Cerebellar cortex (tissue), 1 donor: ENCODE data around the gene PRDX5.

Experiments
- DNase-seq: peaks from one replicate; pipeline ENCODE4 v3.0.0-alpha.2; 2015; ENCODE audit warnings: low spot score

Gene PRDX5

DNA sequence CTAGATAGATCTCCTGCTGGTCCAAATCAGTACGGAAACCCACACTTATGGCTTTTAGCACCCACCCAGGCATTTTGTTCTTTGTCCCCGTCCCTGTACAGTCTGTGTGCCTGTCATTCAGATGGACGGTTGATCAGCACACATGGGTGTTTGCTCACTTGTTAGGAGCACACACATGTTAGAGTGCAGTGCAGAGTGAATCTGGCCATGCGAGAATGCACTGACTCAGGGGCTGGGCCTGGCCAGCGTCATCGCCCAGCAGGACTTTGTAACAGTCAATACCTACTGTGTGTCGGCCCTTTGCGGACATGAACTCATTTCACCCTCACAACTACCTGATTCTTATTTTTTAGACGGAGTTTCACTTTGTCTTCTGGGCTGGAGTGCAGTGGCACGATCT lies 44.4 kb downstream of the PRDX5 start:
- DNase-seq, result no peak

DNA sequence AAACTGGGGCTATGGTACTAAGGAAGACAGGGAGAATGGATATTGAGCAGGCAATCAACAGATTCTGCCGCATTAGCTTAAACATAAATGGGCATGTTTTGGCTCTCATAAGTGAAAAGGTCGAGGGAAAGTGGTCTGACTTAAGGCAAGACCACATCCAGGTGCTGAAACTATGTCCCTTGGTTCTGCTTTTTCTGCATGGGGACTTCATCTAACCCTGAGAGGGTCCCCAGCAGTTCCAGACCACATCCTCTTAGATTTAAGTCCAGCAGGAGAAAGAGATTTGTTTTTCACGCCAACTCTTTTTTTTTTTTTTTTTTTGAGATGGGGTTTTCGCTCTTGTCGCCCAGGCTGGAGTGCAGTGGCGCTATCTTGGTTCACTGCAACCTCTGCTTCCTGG lies 46.5 kb downstream of the PRDX5 start:
- DNase-seq, result no peak

DNA sequence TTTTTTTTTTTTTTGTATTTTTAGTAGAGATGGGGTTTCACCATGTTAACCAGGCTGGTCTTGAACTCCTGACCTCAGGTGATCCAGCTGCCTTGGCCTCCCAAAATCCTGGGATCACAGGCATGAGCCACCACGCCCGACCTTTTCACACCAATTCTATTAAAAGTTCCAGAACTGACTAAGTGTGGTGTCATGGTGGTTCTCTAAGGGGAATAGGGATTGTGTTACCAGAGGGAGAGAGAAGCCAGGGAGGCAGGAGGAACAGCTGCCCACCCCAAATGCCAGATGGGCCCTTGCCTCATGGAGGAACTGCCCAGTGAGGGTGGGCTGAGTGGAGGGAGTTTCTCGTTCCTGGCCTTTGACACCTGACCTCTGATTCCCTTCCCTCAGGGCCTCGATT lies 47.0 kb downstream of the PRDX5 start:
- DNase-seq, result no peak

DNA sequence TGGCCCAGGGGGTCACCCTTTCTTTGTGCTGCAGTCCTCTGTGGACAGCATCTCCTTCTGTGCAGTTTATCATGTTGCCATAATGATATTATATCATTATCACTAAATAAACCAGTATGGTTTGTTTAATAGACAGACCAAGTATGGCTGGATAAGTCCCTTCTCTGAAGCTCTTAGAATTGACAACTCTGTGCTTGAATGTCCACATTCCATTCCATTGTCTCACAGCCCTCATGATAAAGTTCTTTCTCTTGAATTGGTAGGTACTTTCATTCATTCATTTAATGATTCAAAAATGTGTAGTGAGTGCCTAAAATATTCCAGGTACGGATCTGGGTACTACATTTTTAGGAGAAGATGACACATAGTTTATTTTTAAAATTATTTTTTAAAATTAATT lies 48.8 kb downstream of the PRDX5 start:
- no peak for DNase-seq

DNA sequence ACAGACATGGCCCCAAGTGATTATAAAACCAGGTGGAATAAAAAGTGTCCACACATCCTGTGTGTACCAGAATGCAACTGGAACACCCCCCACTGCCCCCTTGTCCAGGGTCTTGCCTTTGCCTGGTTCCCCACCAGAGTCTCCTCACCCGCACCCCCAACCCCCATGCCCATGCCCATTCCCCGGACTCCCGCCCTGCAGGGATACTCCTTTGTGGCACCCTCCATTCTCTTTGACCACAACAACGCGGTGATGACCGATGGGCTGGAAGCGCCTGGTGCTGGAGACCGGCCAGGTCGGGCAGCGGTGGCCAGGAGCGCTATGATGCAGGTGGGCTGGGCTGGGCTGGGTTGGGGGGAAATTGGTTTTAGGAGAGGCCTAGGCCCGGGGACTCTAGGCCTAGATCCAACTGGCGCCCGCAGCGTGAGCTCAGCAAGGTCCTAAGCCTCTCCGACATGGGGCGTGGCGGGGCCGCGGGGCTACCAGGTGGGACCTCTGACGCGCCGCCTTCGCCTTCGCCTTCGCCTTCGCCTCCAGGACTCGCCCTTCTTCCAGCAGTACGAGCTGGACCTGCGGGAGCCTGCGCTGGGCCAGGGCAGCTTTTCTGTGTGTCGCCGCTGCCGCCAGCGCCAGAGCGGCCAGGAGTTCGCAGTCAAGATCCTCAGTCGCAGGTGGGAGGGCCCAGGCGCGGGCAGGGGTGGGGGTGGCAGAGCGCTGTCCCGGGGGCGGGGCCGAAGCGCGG lies 50.2 kb downstream of the PRDX5 start:
- DNase-seq, result no peak

DNA sequence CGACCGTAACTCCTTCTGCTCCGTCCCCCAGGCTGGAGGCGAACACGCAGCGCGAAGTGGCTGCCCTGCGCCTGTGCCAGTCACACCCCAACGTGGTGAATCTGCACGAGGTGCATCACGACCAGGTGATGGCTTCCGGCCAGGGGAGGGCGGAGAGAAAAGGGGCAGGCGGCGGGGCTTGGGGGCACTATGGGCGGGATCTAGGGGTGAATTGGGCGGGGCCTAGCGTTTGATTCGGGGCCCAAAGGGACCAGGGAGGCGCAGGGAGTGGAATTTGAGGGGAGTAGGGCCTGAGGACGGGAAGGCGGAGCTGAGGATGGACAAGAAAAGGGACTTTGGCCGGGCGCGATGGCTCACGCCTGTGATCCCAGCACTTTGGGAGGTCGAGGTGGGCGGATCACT lies 50.8 kb downstream of the PRDX5 start:
- no peak for DNase-seq

DNA sequence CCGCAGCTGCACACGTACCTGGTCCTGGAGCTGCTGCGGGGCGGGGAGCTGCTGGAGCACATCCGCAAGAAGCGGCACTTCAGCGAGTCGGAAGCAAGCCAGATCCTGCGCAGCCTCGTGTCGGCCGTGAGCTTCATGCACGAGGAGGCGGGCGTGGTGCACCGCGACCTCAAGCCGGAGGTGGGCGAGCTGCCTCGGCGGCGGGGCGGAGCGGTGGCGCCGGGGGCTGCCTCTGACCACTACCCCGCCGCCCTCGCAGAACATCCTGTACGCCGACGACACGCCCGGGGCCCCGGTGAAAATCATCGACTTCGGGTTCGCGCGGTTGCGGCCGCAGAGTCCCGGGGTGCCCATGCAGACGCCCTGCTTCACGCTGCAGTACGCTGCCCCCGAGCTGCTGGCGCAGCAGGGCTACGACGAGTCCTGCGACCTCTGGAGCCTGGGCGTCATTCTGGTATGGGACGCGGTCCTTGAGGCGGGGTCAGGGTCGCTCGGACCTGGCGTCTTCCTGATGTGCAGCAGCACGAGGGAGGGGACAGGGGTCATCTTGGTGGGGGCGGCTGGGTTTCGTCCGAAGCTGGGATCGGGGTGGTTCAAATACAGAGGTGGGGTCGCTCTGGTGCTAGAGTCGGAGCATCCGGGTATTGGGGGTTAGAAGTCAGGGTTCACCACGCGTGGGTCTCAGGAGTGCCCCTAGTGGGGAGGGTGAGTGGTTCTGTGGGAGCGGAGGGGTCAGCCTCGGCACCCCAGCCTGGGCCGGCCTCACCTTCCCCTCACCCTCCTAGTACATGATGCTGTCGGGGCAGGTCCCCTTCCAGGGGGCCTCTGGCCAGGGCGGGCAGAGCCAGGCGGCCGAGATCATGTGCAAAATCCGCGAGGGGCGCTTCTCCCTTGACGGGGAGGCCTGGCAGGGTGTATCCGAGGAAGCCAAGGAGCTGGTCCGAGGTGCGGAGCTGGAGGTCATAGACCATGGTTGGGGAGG lies 51.8 kb downstream of the PRDX5 start:
- no peak for DNase-seq

DNA sequence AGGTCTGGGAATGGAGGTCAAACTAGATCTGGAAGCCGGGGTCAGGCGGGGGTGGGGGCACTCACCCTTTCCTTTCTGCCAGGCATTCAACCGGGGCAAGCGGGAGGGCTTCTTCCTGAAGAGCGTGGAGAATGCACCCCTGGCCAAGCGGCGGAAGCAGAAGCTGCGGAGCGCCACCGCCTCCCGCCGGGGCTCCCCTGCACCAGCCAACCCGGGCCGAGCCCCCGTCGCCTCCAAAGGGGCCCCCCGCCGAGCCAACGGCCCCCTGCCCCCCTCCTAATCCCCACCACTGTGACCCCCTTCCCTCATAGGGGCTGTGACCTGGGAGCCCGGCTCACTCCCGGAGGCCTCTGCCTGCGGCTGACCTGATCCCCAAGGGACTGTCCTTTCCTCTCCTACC lies 53.3 kb downstream of the PRDX5 start:
- DNase-seq, result no peak
